ENCODE results near the gene AIFM1.

Gene AIFM1

DNA sequence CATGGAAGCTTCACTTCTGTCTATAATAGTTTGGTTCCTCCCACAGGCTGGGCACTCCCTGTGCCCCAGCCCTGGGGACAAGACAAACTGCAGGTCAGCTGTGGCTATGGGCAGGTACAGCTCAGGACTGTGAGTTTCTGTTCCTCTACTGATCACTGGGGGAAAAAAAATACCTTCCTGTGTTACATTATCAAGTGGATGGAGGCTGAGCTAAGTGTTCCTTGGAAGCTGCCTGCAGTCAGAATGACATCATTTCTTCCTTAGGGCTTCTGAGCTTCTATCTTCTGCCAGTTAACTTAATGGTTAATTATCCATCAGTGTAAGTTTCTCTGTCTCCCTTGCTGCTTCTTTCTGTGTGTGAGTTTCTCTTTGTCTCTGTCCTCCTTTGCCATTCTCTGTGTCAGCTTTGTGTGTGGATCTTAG, 10.7 kb upstream of the AIFM1 start:
- DNase-seq (ENCODE audit: insufficient read length, low spot score) (no peak), FAIRE-seq (no peak)
- no peak for TF ChIP-seq POLR2A (IDR thresholded peaks at IDR 0.05; ENCODE audit: low read depth, low read length)

DNA sequence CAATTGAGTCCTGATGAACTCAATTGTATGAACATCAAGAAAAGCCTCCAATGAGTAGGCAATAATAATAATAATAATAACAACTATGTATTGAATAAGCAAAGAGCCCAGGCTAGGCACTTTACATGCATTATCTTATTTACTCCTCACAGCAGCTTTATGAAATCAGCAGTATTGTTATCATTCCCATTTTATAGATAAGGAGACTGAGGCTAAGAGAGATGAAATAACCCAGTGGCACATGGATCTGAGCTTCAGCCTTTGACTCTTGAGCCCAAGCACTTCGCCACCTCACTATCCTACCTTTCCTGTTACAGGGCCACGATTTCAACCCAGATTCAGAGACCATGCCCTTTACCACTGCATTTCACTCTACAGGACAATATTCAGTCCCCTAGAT, 9.3 kb upstream of the AIFM1 start:
- FAIRE-seq: no peak
- DNase-seq (ENCODE audit: insufficient read length, low spot score): no peak
- TF ChIP-seq POLR2A (IDR thresholded peaks at IDR 0.05; ENCODE audit: low read depth, low read length): no peak

DNA sequence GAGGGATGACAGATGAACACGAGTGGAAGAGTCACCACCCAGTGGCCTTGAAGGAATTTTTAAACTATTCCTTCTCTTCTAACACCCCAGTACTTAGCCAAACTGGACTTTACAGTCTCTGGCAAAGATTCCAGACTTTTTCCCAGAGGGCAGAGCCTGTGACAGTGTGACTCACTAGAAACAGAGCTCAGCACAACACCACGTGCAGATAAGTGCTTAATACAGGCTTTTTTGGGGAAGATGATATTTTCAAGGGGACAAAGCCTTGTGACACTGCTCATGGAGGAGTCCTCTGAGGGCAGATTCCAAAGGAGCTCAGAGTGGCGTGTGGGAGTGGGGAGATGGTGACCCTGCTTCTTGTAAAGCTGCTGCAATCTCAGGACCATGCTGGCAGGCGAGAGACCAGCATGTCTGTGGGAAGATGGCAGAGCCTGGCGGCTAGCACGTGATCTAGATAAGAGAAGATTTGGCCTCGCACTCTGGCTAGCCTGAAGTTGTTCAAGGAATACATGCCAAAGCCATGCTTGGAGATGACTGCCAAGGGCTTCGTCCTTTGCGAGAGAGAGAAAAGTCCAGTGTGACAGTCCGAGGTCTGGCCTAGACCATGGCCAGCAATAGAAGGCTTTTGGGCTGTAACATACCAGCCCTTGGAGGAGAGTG, 8.5 kb upstream of the AIFM1 start:
- TF ChIP-seq POLR2A (IDR thresholded peaks at IDR 0.05; ENCODE audit: low read depth, low read length): no peak
- peak; percentile 35 for DNase-seq (ENCODE audit: insufficient read length, low spot score)
- FAIRE-seq: no peak

DNA sequence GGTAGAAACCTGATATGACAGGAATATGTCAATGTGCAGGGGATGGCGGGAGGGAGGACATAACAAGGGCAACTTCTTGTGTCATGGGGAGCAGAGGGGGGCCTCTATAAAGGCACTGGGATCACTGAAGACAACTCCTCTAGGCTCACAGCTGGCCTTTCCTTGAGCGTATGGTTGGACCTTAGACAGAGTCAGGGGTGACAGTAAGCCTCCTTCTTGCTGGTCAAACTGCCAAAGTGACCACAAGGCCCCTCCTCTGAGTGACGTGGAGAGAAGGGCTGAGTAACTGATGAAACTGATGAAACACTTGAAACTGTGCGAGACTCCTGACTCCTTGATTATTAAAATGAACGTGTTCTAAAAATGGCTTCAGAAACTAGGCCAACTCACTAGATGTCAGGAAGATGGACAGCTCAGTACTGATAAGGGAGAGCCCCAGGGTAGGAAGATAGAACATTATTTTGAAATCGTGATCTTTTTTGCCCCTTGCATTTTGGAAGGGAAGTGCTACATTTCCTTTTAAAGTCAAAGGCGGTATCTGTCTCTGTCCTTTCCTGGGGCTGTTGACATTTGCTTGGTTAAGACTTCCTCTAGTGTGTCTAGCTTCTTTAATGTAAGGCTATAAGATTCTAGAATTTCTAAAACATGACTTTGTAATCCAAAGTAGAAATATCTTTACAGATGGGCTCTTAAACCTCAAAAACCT, 7.7 kb upstream of the AIFM1 start:
- TF ChIP-seq POLR2A (IDR thresholded peaks at IDR 0.05; ENCODE audit: low read depth, low read length): no peak
- FAIRE-seq: peak; percentile 79
- DNase-seq (ENCODE audit: insufficient read length, low spot score): peak; percentile 76

DNA sequence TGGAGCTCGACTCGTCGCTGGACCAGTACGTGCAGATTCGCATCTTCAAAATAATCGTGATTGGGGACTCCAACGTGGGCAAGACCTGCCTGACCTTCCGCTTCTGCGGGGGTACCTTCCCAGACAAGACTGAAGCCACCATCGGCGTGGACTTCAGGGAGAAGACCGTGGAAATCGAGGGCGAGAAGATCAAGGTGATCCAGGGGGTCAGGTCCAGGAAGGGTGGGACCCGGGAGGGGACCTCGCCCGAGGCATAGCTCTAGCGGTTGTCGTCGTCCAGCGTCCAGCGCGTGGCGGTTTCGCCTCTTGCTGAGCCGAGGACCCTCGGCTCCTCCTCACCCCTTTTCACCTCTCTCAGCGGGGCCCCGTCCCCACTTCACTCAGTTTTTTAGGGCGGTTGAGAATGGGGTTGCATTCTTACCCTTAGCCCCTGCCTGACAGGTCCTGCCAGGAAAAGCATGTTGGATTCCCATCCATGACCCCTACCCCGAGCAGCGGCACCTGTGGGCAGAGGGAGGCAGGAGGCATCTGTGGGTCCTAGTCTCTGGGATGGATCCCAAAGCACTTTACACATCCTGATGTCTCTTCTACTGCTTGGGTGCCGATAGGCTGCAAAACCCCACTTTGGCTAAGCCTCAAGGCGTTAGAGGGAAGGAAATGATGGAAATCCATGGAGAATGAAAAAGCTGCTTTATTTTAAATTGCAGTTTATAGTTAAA, 6.6 kb upstream of the AIFM1 start:
- no peak for TF ChIP-seq POLR2A (IDR thresholded peaks at IDR 0.05; ENCODE audit: low read depth, low read length)
- DNase-seq (ENCODE audit: insufficient read length, low spot score) (no peak), FAIRE-seq (no peak)

DNA sequence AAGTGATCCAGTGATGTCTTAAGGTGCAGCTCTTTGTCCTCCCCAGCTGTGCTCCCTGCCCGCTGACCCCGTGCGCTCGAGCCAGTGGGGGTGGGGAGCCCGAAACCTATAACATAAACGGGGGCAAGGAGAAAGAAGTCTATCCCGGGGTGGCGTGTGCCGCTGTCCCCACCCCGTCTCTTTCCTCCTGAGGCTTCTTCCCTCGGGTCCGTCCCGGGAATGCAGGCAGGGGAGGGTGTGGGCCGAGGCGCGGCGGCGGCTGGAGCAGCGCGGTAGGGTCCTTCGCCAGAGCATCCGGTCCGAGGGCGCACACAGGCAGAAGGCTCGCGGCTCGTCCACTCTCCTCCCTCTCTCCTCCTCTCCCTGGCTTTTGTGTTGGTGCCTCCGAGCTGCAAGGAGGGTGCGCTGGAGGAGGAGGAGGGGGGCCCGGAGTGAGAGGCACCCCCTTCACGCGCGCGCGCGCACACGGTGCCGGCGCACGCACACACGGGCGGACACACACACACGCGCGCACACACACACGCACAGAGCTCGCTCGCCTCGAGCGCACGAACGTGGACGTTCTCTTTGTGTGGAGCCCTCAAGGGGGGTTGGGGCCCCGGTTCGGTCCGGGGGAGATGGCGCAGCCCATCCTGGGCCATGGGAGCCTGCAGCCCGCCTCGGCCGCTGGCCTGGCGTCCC, 5.9 kb upstream of the AIFM1 start, which contains the start of gene RAB33A:
RAB33A (plus strand) TSS at position 517 of the 681 bp plus-strand sequence; CDS start at position 618, 101 bp downstream.
- TF ChIP-seq POLR2A (IDR thresholded peaks at IDR 0.05; ENCODE audit: low read depth, low read length): no peak
- FAIRE-seq (no peak), DNase-seq (ENCODE audit: insufficient read length, low spot score) (no peak)

DNA sequence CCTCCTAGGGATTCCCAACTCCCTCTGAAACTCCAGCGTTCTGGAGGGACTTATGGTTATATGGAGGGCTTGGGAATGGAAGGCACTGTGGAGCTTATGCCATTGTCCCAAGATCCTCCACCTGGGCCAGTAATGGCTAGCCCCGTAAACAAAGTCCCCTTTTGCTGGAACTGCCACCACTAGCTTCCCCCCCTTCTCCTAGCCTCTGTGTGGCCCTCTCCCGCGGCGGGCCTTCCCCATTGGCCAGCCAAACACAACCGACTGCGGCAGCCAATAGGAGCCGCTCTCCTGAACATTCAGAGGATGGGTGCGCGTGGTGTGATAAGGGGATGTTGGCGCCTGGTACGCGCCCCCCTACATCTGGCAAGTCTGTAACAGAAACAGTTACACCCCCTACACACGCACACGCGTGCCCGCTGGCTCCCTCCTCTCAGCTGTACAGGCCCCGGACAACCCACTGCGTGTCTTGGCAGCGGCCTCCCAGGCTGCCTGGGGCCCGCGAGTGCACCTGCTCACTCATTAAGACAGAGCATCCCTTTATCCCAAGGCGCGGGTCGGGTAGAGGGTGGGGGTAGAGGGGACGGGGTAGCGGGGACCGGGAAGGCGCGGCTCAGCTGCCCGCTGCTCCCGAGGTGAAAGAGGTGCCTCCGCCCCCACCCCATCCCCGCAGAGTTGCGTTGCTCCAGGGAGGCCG, 5.3 kb upstream of the AIFM1 start:
- no peak for DNase-seq (ENCODE audit: insufficient read length, low spot score)
- FAIRE-seq: no peak
- TF ChIP-seq POLR2A (IDR thresholded peaks at IDR 0.05; ENCODE audit: low read depth, low read length): no peak

DNA sequence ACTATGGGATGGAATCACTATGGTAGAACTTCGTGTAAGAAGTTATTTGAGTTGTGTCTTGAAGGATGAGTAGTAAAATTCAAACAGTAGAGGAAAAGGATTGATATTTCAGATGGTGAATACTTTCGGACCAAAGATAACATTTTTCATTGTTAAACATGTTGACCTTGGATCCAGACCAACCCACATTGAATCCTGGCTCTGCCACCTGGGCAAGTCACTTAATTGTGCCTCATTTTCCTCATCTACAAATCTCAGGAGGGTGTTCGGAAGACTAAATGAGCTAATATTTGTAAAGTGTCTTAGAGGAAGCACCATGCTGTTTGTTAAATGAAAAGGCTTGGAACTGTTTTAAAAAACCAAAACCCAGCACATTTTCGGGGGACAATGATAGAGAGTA, 1.4 kb upstream of the AIFM1 start:
- DNase-seq (ENCODE audit: insufficient read length, low spot score) (no peak), FAIRE-seq (no peak)
- no peak for TF ChIP-seq POLR2A (IDR thresholded peaks at IDR 0.05; ENCODE audit: low read depth, low read length)

DNA sequence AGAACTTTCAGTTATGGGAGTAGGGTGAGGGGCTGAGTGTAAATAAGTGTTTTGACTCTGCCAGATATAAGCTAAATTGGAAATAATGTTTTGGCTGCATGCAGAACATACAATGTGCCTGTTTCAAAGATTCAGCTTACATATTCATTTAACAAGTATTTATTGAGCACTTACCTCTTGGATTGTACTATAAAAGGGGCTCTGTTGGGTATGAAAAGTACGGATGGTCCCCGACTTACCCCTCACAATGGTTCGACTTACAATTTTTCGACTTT, 799 bp upstream of the AIFM1 start:
- FAIRE-seq (no peak), DNase-seq (ENCODE audit: insufficient read length, low spot score) (no peak)
- TF ChIP-seq POLR2A (IDR thresholded peaks at IDR 0.05; ENCODE audit: low read depth, low read length): no peak

DNA sequence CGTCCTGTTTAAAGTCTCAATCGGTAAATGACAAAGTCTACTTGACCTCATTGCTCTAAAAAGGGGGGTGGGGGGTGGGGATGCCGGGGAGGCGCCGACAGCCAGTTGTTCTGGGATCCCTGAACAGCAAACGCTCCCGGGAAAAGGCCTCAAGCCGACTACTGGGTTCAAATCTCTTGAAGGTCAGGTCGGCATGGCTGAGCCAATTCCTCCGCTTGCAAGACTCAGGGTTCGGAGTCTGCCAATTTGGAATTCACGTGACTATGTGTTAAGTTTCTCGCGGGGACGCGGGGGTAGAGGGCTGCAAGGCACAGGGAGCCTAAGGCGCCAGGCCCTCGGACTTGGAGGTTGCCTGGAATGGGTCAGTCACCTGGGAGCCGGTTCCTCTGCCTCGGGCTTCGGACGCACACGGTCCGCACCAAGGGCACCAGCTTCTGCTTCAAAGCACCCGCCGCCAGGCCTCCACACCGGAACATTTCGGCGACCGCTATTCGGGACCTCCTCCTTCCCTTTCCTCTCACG, 399 bp downstream of the AIFM1 start:
- DNase-seq (ENCODE audit: insufficient read length, low spot score): no peak

DNA sequence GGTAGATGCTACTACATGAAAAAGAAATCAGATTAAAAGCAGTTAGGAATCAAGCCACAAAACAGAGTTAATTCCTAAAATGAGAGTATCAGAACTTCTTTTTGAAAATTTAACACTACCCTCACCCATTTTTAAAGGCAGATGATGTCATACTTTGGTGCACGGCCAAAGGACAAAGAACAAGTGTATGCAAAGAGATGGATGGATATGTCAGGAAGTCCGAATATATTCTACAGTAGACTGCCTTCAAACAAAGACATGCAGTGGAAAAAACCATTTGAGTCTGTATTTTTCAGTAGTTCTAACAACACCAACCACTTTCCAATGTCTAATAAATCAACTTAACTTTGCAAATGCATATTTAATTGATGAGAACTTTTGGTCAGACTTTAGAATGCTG, 2.2 kb downstream of the AIFM1 start:
- DNase-seq (ENCODE audit: insufficient read length, low spot score): no peak
- no peak for FAIRE-seq
- TF ChIP-seq POLR2A (IDR thresholded peaks at IDR 0.05; ENCODE audit: low read depth, low read length): no peak

More for the DNA sequence above, 399 bp downstream of the AIFM1 start:
- TF ChIP-seq POLR2A (IDR thresholded peaks at IDR 0.05; ENCODE audit: low read depth, low read length): no peak
- FAIRE-seq: no peak

DNA sequence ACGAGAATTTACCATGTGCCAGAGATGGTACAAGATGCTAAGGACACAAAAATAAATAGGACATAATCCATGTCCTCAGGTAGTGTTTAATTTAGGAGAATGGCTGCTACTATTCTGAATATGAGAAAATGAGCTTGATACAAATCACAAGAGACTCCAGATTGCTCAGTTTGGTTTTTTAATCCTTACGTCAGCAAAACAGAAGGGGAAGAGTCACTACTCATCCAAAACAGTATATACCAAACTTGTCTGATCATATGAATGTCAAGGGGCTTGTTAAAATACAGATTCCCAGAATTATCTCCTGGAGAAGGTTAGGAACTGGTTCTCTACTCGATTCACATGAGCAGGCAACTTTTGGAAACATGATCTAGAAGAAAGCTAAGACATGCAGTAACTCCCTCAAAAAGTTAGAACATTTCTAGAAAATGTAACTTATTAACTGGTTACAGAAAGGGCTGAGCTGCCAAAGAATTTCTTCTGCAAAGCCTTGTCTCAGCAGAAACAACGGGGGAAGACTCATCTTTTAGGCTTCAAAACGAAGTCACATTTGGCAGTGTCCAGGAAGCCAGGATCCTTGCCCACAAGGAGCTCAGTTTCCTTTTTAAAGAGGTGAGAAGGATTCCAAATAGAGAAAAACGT, 3.4 kb downstream of the AIFM1 start:
- no peak for TF ChIP-seq POLR2A (IDR thresholded peaks at IDR 0.05; ENCODE audit: low read depth, low read length)
- FAIRE-seq (no peak), DNase-seq (ENCODE audit: insufficient read length, low spot score) (no peak)

DNA sequence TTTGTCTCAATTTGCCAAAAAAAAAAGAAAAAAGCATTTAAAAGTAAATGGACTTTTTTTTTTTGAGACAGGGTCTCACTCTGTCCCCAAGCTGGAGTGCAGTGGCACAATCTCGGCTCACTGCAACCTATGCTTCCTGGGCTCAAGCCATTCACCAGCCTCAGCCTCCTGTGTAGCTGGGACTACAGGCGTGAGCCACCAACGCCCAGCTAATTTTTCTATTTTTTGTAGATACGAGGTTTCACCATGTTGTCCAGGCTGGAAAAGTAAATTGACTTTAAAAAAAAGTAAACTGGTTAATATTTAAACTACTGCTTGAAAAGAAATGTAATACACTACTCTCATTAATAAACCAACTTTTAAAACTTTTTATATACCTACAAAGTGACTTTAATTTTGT, 5.9 kb downstream of the AIFM1 start:
- TF ChIP-seq POLR2A (IDR thresholded peaks at IDR 0.05; ENCODE audit: low read depth, low read length): no peak
- DNase-seq (ENCODE audit: insufficient read length, low spot score) (no peak), FAIRE-seq (no peak)
